GM18517 (cell line): Measurements from ENCODE around the gene NR2F6.

Experiments used
- ATAC-seq: cut with Tn5 transposase; IDR thresholded peaks from one replicate; pipeline ENCODE4 v1.9.1; 2021; ENCODE audit warnings: mild to moderate bottlenecking, moderate library complexity; ENCODE audit not compliant: unreplicated experiment

NR2F6 gene

DNA sequence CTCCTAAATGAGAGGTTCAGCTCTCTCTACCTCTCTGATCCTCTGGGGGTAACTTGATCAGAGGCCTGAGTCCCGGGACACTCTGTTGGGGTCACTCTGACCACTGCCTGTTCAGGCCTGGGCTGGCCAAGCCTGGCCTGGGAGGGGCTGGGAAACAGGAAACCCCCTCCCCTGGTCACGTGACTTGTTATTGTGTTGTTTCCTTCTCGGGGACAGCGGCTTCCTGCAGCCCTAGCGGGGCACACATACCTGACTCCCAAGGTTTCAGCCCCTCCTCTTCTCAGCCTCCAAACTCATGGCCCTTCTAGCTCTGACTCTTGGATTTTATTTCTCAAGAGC lies 18.9 kb upstream of the NR2F6 start, which contains the start of gene USHBP1:
USHBP1 (minus strand) TSS at position 105 of the 339 bp plus-strand sequence. CDS start 446 bp downstream, outside the sequence.
- ATAC-seq, result no peak

DNA sequence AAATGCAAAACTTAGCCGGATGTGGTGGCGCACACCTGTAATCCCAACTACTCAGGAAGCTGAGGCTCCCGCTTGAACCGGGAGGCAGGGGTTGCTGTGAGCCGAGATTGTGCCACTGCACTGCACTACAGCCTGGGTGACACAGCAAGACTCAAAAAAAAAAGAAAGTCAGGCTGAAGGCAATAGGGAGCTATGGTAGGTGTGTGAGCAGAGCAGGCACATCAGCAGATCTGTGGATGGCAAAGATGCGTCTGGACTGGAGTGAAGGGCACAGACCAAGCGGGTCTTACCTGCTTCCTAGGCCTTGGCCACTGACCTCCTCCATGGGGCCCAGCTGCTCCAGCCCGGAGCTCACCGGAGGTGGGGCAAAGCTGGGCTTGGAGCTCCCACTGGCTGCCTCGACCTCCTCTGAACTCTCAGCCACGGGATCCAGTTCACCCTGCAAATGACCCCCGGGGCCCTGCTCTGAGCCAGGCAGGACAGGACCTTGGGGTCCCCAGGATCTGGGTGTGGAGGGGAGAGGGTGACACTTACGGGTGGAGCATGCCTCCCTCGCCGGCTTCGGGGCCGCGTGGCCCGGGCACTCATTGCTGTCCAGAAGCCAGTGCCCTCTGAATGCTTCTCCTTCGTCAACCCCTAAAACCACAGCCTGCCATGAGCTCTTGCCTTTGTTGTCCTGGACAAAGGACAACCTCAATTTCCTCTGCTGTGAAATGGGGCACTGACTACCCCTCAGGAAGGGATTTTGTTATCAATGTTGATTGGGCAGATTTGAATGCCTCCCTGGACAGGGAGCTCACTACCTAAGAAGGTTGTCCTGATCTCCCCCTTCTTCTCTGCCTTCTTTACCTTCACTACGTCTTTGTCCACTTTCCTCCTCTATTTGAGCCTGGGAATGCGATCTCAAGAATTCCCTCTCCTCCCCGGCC lies 18.3 kb upstream of the NR2F6 start:
- no peak for ATAC-seq

DNA sequence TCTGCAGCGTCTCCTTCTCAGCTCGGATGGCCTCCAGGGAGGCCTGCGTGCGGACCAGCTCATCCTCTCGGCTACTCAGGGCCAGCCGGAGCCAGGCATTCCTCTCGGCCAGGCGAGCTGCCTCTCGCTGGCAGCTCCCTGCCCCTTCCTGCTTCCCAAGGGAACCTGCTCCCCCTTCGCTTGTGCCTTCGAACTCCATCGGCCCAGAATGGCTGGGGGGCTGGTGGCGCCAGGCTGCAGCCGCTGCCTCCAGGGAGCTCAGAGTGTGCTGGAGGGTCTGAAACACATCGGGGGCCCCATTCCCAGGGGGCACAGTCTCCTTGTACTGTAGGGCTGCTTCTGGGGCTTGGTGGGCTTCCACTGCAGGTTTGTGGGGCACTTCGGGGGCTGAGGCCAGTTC lies 16.8 kb upstream of the NR2F6 start:
- no peak for ATAC-seq

GRCh38 chr19:17260842-17261325 lies 15.2 kb upstream of the NR2F6 start:
- ATAC-seq, result peak; percentile 72

GRCh38 chr19:17259934-17260333 lies 14.2 kb upstream of the NR2F6 start:
- no peak for ATAC-seq

- no peak for ATAC-seq
Observed at GRCh38 chr19:17259118-17259780, 13.5 kb upstream of the NR2F6 start.

DNA sequence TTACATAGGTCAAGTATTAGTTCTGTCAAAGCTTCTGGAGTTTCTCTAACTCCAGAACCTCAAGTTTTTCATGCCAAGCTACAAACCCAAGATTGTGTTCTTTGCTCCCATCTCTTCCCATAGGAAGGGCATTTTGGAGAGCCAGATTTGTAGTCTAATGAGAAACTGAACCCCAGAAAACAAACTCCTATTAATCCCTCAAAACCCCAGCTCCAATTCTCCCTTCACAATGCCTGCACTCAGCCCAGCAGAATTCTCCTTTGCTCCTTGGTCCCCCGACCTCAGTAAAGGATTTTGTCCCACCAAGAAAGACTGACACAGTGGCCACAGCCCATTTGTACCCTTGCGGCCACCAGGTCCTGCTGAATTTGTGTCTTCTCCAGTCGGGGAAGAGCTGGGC lies 10.4 kb upstream of the NR2F6 start:
- ATAC-seq, result no peak

GRCh38 chr19:17255150-17255621 lies 9.5 kb upstream of the NR2F6 start:
- no peak for ATAC-seq

DNA sequence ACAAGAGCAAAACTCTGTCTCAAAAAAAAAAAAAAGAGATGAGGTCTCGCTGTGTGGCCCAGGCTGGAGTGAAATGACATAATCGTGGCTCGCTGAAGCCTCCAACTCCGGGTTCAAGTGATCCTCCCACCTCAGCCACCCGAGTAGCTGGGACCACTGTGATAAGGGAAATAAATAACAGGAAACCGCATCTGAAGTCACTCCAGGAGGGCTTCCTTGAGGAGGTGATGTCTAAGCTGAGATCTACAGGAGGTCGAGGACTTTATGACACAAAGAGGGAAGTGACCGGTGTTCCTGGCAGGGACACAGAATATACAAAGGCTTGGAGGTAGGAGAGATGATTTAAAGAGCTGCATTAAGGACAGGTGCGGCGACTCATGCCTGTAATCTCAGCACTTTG lies 8.9 kb upstream of the NR2F6 start:
- no peak for ATAC-seq

DNA sequence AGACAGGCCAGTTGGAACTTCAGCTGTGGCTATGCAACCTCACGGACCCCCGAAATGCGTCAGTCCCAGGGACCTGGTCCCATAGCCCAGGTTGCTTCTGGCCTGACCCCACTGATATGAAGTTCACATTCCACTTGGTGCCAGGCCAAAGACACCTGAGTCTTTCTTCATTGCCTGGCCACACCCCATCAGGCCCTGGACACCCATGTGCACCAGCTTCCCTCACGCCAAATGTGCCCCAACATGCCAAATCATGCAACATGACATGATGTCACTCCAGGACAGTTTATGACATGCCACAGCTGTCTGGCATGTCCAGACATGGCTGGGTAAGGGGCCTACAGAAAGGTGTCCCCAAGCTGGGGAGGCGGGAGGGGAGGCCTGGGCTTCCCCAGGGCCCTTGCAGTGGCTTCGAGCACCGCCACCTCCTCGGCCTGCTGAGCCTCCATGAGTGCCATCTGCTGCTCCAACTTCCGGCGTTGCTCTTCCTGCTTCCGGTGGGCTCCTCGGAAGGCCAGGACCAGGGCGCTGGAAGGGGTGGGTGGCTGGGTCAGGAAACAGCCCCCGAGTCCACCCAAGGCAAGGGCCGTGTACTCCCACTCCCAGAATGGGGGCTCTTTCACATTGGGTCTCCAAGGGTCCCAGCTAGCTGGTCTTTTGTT lies 4.3 kb upstream of the NR2F6 start:
- no peak for ATAC-seq

- ATAC-seq, result no peak
Observed at GRCh38 chr19:17248011-17248776, 2.5 kb upstream of the NR2F6 start.

DNA sequence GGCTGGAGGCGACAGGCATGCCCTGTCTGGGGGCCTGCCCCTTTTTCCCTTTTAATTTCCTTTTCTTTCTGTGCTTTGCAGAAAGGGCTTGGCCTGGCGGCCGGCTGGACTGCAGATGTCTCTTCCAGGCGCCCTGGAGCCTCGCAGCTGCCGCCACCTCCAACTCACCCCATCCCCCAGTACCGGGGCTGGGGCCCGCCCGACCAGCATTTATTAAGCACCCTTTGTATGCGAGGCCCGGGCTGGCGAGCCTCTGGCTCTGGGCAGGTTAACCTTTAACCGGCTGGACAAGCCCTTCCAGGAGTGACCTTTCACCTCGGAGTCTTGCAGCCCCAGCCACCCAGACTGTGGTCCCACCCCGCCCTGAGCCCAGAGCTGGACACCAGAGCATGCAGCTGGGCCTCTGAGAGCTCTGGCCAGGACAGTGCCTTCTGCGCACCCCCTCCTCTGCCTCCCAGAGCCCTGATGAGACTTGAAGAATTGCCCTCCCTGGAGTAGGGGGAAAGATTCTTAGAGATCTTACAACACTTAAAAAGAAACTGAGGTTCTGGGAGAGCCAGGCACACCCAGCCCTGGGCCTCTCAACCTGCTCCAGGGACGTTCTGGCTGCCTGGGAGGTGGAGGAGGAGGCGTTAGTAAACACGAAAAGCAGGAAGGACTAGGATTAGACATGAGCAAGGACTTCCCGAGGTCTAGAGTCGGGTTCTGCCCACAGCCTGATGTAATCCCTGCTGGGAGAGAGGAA lies 1.1 kb upstream of the NR2F6 start:
- no peak for ATAC-seq

DNA sequence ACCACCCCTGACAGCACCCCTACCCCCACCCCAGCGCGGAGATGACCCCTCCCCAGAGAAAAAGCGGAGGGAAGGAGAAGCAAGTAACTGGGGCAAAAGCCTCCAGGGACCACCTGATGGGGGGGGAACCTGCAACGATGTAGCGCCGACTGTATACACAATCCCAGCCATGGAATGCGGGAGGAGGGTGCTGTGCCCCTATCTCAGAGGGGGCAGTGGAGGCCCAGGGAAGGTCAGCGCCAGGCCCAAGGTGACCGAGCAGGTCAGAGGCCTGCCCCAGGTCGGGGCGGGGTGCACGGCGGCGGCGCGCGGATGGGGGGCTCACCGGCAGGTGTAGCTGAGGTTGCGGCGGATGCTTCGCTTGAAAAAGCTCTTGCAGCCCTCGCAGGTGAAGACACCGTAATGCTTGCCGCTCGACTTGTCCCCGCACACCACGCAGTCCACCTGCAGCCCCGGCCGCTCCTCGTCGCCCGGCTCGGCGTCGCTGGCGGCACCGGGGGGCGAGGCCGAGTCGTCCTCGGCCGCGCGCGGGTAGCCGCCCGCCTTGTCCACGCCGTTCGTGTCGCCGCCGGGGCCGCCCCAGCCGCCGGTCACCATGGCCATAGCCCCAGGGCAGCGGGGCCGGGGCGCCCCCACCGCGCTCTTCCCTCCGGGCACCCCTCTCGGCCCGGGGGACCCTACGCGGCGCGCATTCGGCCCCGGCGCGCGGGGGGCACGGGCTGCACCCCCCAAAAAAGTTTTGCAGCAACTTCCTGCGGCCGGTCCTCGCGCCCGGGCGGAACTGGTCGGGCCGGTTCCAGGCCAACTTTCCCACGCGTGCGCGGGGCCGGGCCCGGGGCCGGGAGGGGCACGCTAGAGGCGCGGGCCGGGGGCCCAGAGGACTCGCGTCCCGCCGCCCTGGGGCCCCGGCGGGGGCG lies 843 bp downstream of the NR2F6 start:
- ATAC-seq, result no peak

- ATAC-seq, result no peak
Observed at GRCh38 chr19:17243830-17244617, 1.7 kb downstream of the NR2F6 start.

DNA sequence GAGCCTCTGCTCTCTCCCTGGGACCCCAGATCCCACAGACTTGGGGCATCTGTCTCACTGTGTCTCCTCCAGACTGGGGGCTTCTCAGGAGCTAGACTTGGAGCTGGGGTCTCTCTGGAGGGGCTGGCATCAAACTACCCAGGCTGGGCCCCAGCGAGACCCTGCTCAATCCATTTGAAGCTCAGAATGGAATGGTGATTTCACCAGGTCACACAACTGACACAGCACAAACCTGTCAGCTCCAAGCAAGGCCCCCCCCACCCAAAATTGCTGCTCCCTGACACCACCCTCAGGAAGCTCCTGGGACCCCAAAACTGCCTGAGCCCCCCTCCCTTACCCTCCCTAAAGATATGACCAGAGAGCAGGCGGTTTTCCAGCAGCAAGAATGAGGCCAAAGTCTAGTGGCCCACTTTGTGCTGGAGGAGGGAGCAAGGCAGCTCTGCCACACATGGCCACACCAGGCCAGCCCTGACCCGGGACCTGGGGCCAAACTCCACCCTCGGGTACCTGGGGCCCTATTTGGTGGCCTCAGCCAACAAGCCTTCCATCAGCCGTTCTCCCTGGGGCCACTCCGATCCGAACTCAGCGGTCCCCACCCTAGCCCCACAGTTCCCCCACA lies 2.4 kb downstream of the NR2F6 start:
- ATAC-seq, result no peak

GRCh38 chr19:17242431-17243208 lies 3.1 kb downstream of the NR2F6 start:
- ATAC-seq, result no peak

GRCh38 chr19:17240826-17241399 lies 4.8 kb downstream of the NR2F6 start:
- ATAC-seq, result no peak
